Suprapubic skin (tissue), 4 donors: ENCODE results near the gene PCNX1. TPM values are rescaled to one million over a fixed set of nuclear protein-coding genes. Genes with fewer than 3 reads are reported as not detected.
"Not testable (repeated sequence)": the region's sequence is repeated elsewhere in the genome, so short reads cannot be mapped to it uniquely, and the experiment has no call there.

Experiments
- DNase-seq, 2 donors: peaks; one replicate each; pipeline ENCODE4 v3.0.0-alpha.2; 2019; ENCODE audit warnings: low spot score in 2 of 2
- H3K27ac ChIP-seq: fragments of 200-600 bp; sonication (generic); one replicate; pipeline ENCODE4 v1.5.1; 2019
- H3K27me3 ChIP-seq: fragments of 200-600 bp; sonication (generic); one replicate; pipeline ENCODE4 v1.5.1; 2019
- H3K36me3 ChIP-seq: fragments of 200-600 bp; sonication (generic); one replicate; pipeline ENCODE4 v1.5.1; 2019
- H3K4me1 ChIP-seq: fragments of 200-600 bp; sonication (generic); one replicate; pipeline ENCODE4 v1.5.1; 2019
- H3K4me3 ChIP-seq: fragments of 200-600 bp; sonication (generic); one replicate; pipeline ENCODE4 v1.5.1; 2019; ENCODE audit warnings: mild to moderate bottlenecking
- H3K9me3 ChIP-seq: fragments of 200-600 bp; sonication (generic); one replicate; pipeline ENCODE4 v1.5.1; 2019
- CTCF ChIP-seq, 2 donors: fragments of 200-600 bp in 1 of 2; fragments of 450-650 bp in 1 of 2; sonication (generic) in 1 of 2; IDR thresholded peaks; one replicate each; pipeline ENCODE4 v1.5.1; 2016 to 2019; ENCODE audit warnings: antibody characterized with exemption in 2 of 2, mild to moderate bottlenecking in 1 of 2, moderate library complexity in 1 of 2
- EP300 ChIP-seq: sonication (generic); formaldehyde crosslinking; IDR thresholded peaks from one replicate; pipeline ENCODE4 v1.6.1; 2017; ENCODE audit warnings: antibody characterized with exemption
- POLR2A ChIP-seq, 2 donors: fragments of 450-650 bp; IDR thresholded peaks; one replicate each; pipeline ENCODE4 v1.6.1; 2017; ENCODE audit warnings: antibody characterized with exemption in 2 of 2, mild to moderate bottlenecking in 2 of 2, moderate library complexity in 2 of 2
- POLR2AphosphoS5 ChIP-seq, 3 donors: sonication (generic); formaldehyde crosslinking; IDR thresholded peaks; one replicate each; pipeline ENCODE4 v1.6.1; 2017; ENCODE audit warnings: antibody characterized with exemption in 3 of 3
- WGBS: methylation state at CpG from one replicate; pipeline ENCODE4 v1.1.5; 2018; 5-methylcytosine and 5-hydroxymethylcytosine counted together
- total RNA-seq, 4 donors: library from RNA; depleted of rRNA; stranded (reverse); fragments of >200 nt; gene quantifications; one replicate each; pipeline ENCODE4 v1.1.0, GENCODE V29; 2016

PCNX1 gene
- total RNA-seq, 4 donors from 2014 or later: 22.0 to 95.4 (median 29.7) TPM

GRCh38 chr14:71005076-71005475 is 97.8 kb downstream of the PCNX1 start:
- WGBS: 100% methylated on average over 4 of the region's 4 CpGs
- TF ChIP-seq CTCF (IDR thresholded peaks at IDR 0.05) (no peak), EP300 (no peak), POLR2AphosphoS5 (IDR thresholded peaks at IDR 0.05) (no peak), POLR2A (IDR thresholded peaks at IDR 0.05) (no peak)
- peaks cover 13% of the 10 kb centered on the region for H3K36me3 ChIP-seq
- H3K27ac ChIP-seq: no peak overlapping the region
- no peak overlapping the region for H3K4me3 ChIP-seq
- DNase-seq: no peak
- H3K4me1 ChIP-seq: no peaks in the 10 kb centered on the region
- no peaks in the 10 kb centered on the region for H3K27me3 ChIP-seq
- no peaks in the 10 kb centered on the region for H3K9me3 ChIP-seq

GRCh38 chr14:71006200-71006563 is 98.9 kb downstream of the PCNX1 start:
- Histone ChIP-seq H3K27me3 (no peaks in the 10 kb centered on the region), H3K4me1 (no peaks in the 10 kb centered on the region), H3K36me3 (peaks cover 13% of the 10 kb centered on the region), H3K4me3 (no peak overlapping the region), H3K9me3 (no peaks in the 10 kb centered on the region), H3K27ac (no peak overlapping the region)
- no peak for DNase-seq
- TF ChIP-seq EP300 (no peak), POLR2AphosphoS5 (IDR thresholded peaks at IDR 0.05) (no peak), CTCF (IDR thresholded peaks at IDR 0.05) (no peak), POLR2A (IDR thresholded peaks at IDR 0.05) (no peak)
- WGBS: 69% methylated on average over 2 of the region's 2 CpGs

DNA sequence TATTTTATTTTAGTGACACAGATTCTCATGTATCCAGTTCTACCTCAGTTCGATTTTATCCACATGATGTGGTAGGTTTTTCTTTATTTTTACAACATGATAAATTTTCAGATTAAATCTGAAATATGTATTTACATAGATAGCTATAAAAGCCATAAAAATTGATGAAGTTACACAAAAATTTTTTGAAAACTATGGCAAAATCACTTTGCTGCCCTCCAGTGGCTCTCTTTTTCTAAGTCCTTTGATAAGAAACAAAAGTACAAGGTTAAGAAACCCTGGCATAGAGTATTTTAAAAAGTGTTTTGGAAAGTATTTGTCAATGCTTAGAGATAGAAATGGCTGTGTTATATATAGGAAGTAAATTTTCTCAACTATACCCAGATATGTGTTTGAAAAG is 104.2 kb downstream of the PCNX1 start:
- no peaks in the 10 kb centered on the region for H3K9me3 ChIP-seq
- no peaks in the 10 kb centered on the region for H3K4me1 ChIP-seq
- WGBS: 91% methylated on average over 1 of the region's 1 CpG
- TF ChIP-seq POLR2AphosphoS5 (IDR thresholded peaks at IDR 0.05) (no peak), POLR2A (IDR thresholded peaks at IDR 0.05) (no peak), CTCF (IDR thresholded peaks at IDR 0.05) (no peak), EP300 (no peak)
- DNase-seq: no peak
- H3K27ac ChIP-seq: no peak overlapping the region
- peaks cover 21% of the 10 kb centered on the region for H3K36me3 ChIP-seq
- no peak overlapping the region for H3K4me3 ChIP-seq
- H3K27me3 ChIP-seq: no peaks in the 10 kb centered on the region

DNA sequence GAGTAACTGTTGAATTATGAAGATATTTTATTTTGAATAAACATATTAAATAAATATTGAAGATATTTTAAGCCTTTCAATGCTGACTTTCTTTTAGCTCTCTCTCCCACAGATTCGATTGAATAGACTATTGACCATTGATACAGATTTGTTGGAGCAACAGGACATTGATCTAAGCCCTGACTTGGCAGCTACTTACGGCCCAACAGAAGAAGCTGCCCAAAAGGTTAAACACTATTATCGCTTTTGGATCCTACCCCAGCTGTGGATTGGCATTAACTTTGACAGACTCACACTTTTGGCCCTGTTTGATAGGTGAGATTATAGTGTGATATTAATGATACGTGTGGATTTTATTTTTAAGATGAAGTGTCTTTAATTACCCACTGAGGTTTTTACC is 105.6 kb downstream of the PCNX1 start:
- Histone ChIP-seq H3K36me3 (peaks cover 21% of the 10 kb centered on the region), H3K9me3 (no peaks in the 10 kb centered on the region), H3K4me1 (no peaks in the 10 kb centered on the region), H3K27me3 (no peaks in the 10 kb centered on the region), H3K27ac (no peak overlapping the region), H3K4me3 (no peak overlapping the region)
- DNase-seq: no peak
- TF ChIP-seq EP300 (no peak), POLR2AphosphoS5 (IDR thresholded peaks at IDR 0.05) (no peak), POLR2A (IDR thresholded peaks at IDR 0.05) (no peak)
- WGBS: 94% methylated on average over 4 of the region's 4 CpGs

DNA sequence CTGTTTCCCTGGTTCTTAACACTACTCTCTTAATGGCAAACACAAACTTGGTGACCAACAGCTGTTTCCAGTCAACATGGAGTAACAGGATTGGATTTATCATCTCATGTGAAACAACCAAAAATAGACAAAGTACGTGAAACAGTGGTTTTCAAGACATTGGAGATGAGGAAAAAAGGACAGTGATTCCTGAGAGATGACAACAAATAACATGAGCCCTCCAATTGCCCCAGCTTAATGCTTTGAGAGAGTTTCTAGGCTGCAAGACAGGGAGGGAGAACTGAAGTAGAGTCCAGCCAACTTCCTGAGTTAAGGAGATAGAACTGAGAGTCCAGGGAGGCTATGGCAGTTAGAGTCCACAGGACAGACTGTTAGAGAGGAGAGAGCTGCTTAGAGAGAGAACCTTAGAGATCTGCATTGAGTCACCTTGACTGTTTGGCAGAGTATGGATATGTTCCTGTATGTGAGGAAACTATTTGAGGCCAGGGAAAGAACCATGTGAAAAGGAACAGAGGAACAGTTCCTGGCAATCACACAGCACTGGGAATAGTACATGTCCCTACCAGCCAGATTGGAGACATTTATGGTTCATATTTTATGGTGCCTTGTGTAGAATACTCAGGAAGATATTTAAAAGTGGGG is 106.4 kb downstream of the PCNX1 start:
- Histone ChIP-seq H3K4me3 (no peak overlapping the region), H3K36me3 (peaks cover 22% of the 10 kb centered on the region), H3K27me3 (no peaks in the 10 kb centered on the region), H3K27ac (no peak overlapping the region), H3K4me1 (no peaks in the 10 kb centered on the region), H3K9me3 (no peaks in the 10 kb centered on the region)
- no peak for DNase-seq
- WGBS: 41% methylated on average over 1 of the region's 1 CpG
- TF ChIP-seq EP300 (no peak), POLR2AphosphoS5 (IDR thresholded peaks at IDR 0.05) (no peak), POLR2A (IDR thresholded peaks at IDR 0.05) (no peak), CTCF (IDR thresholded peaks at IDR 0.05) (no peak)

- H3K36me3 ChIP-seq: peaks cover 20% of the 10 kb centered on the region
- H3K27ac ChIP-seq, H3K4me1 ChIP-seq, DNase-seq, H3K9me3 ChIP-seq, H3K27me3 ChIP-seq, H3K4me3 ChIP-seq: not testable (repeated sequence)
- 95% methylated on average over 3 of the region's 3 CpGs for WGBS
Observed at GRCh38 chr14:71019917-71020316, 112.7 kb downstream of the PCNX1 start.
